GM19328 (cell line): ENCODE results near the gene HAND2.

ENCODE experiments used
- ATAC-seq: cut with Tn5 transposase; IDR thresholded peaks from one replicate; pipeline ENCODE4 v1.9.1; 2021; ENCODE audit warnings: mild to moderate bottlenecking, moderate library complexity; ENCODE audit not compliant: unreplicated experiment

Gene HAND2

DNA sequence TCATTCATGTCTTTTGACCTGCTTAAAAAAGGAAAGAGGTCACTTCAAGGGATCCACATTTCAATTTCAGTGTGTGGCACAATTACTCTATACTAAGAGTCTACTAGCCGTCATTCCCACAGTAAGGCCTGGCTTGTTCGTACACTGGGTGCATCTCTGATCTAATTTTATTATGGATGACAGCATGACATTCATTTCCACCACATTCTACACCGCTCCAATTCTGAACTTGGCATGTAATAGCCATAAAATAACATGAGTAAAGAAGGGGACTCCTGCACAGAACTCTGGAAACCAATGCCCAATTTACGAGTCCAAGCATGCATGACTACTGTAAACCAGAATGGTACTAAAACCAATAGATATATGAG lies 51.1 kb downstream of the HAND2 start:
- no peak for ATAC-seq

DNA sequence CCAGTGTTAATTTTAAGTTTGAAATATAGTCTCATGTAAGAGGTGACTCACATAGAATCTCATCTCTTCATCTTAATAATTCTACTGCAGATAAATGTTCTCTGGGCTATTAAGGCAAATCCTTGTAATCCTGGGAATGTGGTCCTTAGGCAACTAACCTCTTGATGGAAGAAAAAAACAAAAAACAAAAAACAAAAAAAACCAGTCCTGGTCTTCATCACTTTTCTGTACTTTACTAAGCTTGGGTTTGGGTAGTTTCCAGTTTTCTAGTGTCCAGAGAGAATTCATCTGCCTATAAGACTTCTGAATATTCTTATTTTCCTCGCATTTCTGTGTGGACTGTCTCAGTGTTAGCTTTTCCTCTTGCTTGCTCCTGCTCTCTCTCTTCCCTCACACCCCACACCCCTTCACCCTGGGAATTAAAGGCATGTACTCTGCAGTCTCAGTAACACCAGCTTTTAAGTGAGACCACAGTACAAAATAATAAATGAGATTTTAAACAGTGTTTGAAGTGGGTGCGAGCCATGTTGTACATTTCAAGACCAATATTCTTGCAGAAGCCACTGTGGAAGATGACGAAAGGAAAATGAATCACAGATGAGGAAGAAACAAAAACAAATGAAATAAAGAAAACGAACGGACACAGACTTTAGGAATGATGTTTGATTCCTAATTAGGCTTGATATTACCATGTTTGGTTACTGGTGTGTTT lies 51.7 kb downstream of the HAND2 start:
- no peak for ATAC-seq

DNA sequence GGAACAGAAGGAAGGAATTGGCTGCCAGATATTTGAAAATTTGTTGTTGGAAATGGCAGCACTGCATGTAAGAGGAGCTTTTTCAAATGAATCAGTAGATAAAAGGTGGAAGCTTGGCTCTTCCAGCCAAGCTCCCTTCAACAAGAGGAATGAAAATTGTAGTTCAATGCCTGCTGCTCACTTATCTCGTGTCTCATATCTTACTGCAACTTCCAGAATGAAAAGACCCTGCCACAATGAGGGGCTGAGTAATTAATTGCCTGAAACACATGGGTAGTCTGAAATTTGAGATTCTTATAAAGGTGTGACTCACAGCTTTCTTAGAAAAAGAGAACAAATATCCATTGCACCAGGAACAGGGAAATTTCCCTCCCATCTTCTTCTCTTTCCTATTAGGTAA lies 53.0 kb downstream of the HAND2 start:
- no peak for ATAC-seq
